GM12892 (cell line): ENCODE data around the gene NOTCH2.

Experiments
- POLR2A ChIP-seq: IDR thresholded peaks from 2 replicates; pipeline ENCODE4 v1.6.1; 2011; ENCODE audit warnings: low read depth, low read length, control low read depth
- POLR2AphosphoS5 ChIP-seq: IDR thresholded peaks from 2 replicates; pipeline ENCODE4 v1.6.1; 2011; ENCODE audit warnings: low read depth, low read length, control low read depth

- TF ChIP-seq POLR2A: no peak
- no peak for TF ChIP-seq POLR2AphosphoS5
Measured at GRCh38 chr1:119898530-119898929, 170.9 kb downstream of the NOTCH2 start.
